Stimulated activated CD8-positive, alpha-beta memory T cell treated with anti-CD3 and anti-CD28 coated beads, Interleukin-4, amount 100 ng/mL, for 48 hours (primary cell): ENCODE results near the gene ACTR3C.

Experiments used
- DNase-seq: peaks from one replicate; pipeline ENCODE4 v3.0.0-alpha.2; 2020

The ACTR3C gene

GRCh38 chr7:150322833-150323681 is at the start of gene ACTR3C, which contains the start of gene LRRC61:
TSS of gene ACTR3C (minus strand) at chr7:150323545. CDS start at chr7:150295296, 28,249 bp downstream.
TSS of gene LRRC61 (plus strand) at chr7:150323355. CDS start at chr7:150336862, 13,507 bp downstream.
- DNase-seq, result peak; percentile 84

GRCh38 chr7:150372271-150373048 is 49.1 kb upstream of the ACTR3C start:
- peak; percentile 20 for DNase-seq

- DNase-seq, result no peak
These were observed 48.6 kb upstream of the ACTR3C start for GRCh38 chr7:150371996-150372270.

- DNase-seq, result peak; percentile 17
These were observed 48.0 kb upstream of the ACTR3C start for GRCh38 chr7:150371131-150371995.

- no peak for DNase-seq
These were observed 47.3 kb upstream of the ACTR3C start for GRCh38 chr7:150370612-150371071.

GRCh38 chr7:150369748-150370501 is 46.6 kb upstream of the ACTR3C start:
- no peak for DNase-seq

GRCh38 chr7:150368884-150369747 is 45.8 kb upstream of the ACTR3C start:
- DNase-seq, result peak; percentile 58

- peak; percentile 89 for DNase-seq
These were observed 44.9 kb upstream of the ACTR3C start, which contains the start of gene REPIN1 for GRCh38 chr7:150368096-150368883. TSS of gene REPIN1 (plus strand) at chr7:150368822. CDS start at chr7:150369712, 890 bp downstream.

GRCh38 chr7:150367677-150368095 is 44.3 kb upstream of the ACTR3C start:
- no peak for DNase-seq

- DNase-seq, result no peak
These were observed 42.5 kb upstream of the ACTR3C start for GRCh38 chr7:150365673-150366398.

- no peak for DNase-seq
These were observed 41.8 kb upstream of the ACTR3C start for GRCh38 chr7:150365194-150365593.

GRCh38 chr7:150363872-150364271 is 40.5 kb upstream of the ACTR3C start:
- no peak for DNase-seq

- no peak for DNase-seq
These were observed 40.0 kb upstream of the ACTR3C start for GRCh38 chr7:150363370-150363769.

- no peak for DNase-seq
These were observed 38.7 kb upstream of the ACTR3C start for GRCh38 chr7:150361807-150362621.

GRCh38 chr7:150361402-150361801 is 38.1 kb upstream of the ACTR3C start:
- DNase-seq, result no peak

GRCh38 chr7:150360363-150361058 is 37.2 kb upstream of the ACTR3C start:
- DNase-seq, result no peak

GRCh38 chr7:150359622-150360362 is 36.4 kb upstream of the ACTR3C start:
- no peak for DNase-seq
